ENCODE data around the gene CCBE1. TPM values are rescaled to one million over a fixed set of nuclear protein-coding genes. Genes with fewer than 3 reads are reported as not detected.

CCBE1 gene
- total RNA-seq, 2 donors from 2014 or later, result 0.27 to 3.1 TPM

GRCh38 chr18:59705145-59705544, 7.9 kb upstream of the CCBE1 start:
- no peaks in the 10 kb centered on the region for H3K4me1 ChIP-seq
- intact Hi-C loops (cut with DNase I), result no loop called here
- H3K4me3 ChIP-seq, result no peak overlapping the region

GRCh38 chr18:59704146-59704545, 6.9 kb upstream of the CCBE1 start:
- no peak overlapping the region for H3K4me3 ChIP-seq
- H3K4me1 ChIP-seq, result no peaks in the 10 kb centered on the region
- H3K9me3 ChIP-seq, result no peaks in the 10 kb centered on the region
- no peaks in the 10 kb centered on the region for H3K36me3 ChIP-seq
- no peak overlapping the region for H3K9ac ChIP-seq (ENCODE audit: low read depth in 2 of 2, low read length in 2 of 2)
- no peak for DNase-seq
- no peaks in the 10 kb centered on the region for H3K27me3 ChIP-seq
- TF ChIP-seq CTCF (IDR thresholded peaks at IDR 0.05), result no peak
- no peak overlapping the region for H3K27ac ChIP-seq
- intact Hi-C loops (cut with DNase I), result no loop called here

More at GRCh38 chr18:59705145-59705544, 7.9 kb upstream of the CCBE1 start:
- Histone ChIP-seq H3K27ac (no peak overlapping the region), H3K27me3 (no peaks in the 10 kb centered on the region), H3K9ac (ENCODE audit: low read depth in 2 of 2, low read length in 2 of 2) (no peak overlapping the region), H3K9me3 (no peaks in the 10 kb centered on the region), H3K36me3 (no peaks in the 10 kb centered on the region)
- no peak for DNase-seq
- no peak for TF ChIP-seq CTCF (IDR thresholded peaks at IDR 0.05)

- no peaks in the 10 kb centered on the region for H3K4me1 ChIP-seq
- no peaks in the 10 kb centered on the region for H3K9me3 ChIP-seq
- H3K4me3 ChIP-seq, result no peak overlapping the region
- H3K36me3 ChIP-seq, result no peaks in the 10 kb centered on the region
- H3K27me3 ChIP-seq, result peaks cover 12% of the 10 kb centered on the region
- TF ChIP-seq CTCF (IDR thresholded peaks at IDR 0.05), result no peak
- H3K9ac ChIP-seq (ENCODE audit: low read depth in 2 of 2, low read length in 2 of 2), result no peak overlapping the region
- DNase-seq, result no peak
- no peak overlapping the region for H3K27ac ChIP-seq
- intact Hi-C loops (cut with DNase I), result no loop called here
These were observed 4.0 kb upstream of the CCBE1 start for GRCh38 chr18:59701272-59701671.

GRCh38 chr18:59700535-59700967, 3.3 kb upstream of the CCBE1 start:
- Histone ChIP-seq H3K4me1 (no peaks in the 10 kb centered on the region), H3K4me3 (no peak overlapping the region), H3K9me3 (no peaks in the 10 kb centered on the region), H3K27me3 (peaks cover 19% of the 10 kb centered on the region), H3K36me3 (no peaks in the 10 kb centered on the region), H3K27ac (no peak overlapping the region), H3K9ac (ENCODE audit: low read depth in 2 of 2, low read length in 2 of 2) (no peak overlapping the region)
- TF ChIP-seq CTCF (IDR thresholded peaks at IDR 0.05), result no peak
- no peak for DNase-seq
- intact Hi-C loops (cut with DNase I), result no loop called here

- intact Hi-C loops (cut with DNase I), result loop anchor here (10.0 kb wide), 1 partner anchor 125 kb away; no protein-coding TSS in a partner anchor
- no peaks in the 10 kb centered on the region for H3K36me3 ChIP-seq
- no peak overlapping the region for H3K4me3 ChIP-seq
- no peak overlapping the region for H3K27ac ChIP-seq
- peaks cover 21% of the 10 kb centered on the region for H3K27me3 ChIP-seq
- no peak for DNase-seq
- H3K9me3 ChIP-seq, result no peaks in the 10 kb centered on the region
- no peaks in the 10 kb centered on the region for H3K4me1 ChIP-seq
- H3K9ac ChIP-seq (ENCODE audit: low read depth in 2 of 2, low read length in 2 of 2), result no peak overlapping the region
- no peak for TF ChIP-seq CTCF (IDR thresholded peaks at IDR 0.05)
These were observed 2.7 kb upstream of the CCBE1 start for GRCh38 chr18:59699750-59700534.
